Measurements from ENCODE around the gene PLSCR4.

DNA sequence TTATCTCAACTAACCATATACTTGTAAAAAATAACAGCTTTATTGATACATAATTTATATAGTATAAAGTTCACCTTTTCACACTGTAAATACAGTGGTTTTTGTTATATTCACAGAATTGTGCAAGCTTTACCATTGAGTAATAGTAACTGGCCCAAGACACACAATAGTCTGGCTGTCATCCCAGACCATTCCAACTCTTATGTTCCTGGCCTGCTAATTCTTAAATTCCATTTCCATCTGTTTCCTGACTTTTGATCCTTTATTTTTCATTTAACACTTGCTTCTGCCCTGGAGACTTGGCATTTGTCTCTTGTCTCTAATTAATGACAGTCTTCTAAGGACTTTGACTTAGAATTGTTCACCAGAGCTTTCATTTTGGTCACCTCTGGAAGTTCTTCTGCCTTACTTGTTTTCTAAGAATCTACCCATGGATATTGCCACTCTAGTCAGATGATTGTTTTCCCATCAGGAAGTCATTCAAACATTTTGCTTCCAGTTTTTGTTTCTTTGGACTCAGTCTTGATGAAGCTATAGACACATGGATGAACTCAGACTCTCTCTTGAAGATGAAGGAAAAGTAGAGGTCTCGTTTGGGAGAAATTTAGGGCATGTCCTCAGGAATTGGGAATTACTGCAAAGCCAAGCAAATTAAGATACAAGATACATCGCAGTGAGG, 27.2 kb upstream of the PLSCR4 start:
- TF ChIP-seq POLR2A (IDR thresholded peaks at IDR 0.05) = no peak
- TF ChIP-seq, protein P1, sequence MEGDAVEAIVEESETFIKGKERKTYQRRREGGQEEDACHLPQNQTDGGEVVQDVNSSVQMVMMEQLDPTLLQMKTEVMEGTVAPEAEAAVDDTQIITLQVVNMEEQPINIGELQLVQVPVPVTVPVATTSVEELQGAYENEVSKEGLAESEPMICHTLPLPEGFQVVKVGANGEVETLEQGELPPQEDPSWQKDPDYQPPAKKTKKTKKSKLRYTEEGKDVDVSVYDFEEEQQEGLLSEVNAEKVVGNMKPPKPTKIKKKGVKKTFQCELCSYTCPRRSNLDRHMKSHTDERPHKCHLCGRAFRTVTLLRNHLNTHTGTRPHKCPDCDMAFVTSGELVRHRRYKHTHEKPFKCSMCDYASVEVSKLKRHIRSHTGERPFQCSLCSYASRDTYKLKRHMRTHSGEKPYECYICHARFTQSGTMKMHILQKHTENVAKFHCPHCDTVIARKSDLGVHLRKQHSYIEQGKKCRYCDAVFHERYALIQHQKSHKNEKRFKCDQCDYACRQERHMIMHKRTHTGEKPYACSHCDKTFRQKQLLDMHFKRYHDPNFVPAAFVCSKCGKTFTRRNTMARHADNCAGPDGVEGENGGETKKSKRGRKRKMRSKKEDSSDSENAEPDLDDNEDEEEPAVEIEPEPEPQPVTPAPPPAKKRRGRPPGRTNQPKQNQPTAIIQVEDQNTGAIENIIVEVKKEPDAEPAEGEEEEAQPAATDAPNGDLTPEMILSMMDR (IDR thresholded peaks at IDR 0.05) = no peak
- peak in 1 of 3 donors; percentile 81 for TF ChIP-seq POLR2AphosphoS5 (IDR thresholded peaks at IDR 0.05)
